DMS 273 treated with DMSO at 0.1 percent for 48 hours (cell line): ENCODE measurements around the gene OR52E8.

Experiments used
- DNase-seq: peaks from one replicate; lab custom pipeline; 2025; lab: John Stamatoyannopoulos, UW

Gene OR52E8

GRCh38 chr11:5857590-5857989, at the start of gene OR52E8:
TSS of gene OR52E8 (minus strand) at chr11:5857690. CDS start at chr11:5857690, 0 bp downstream.
- DNase-seq, result no peak

GRCh38 chr11:5899534-5899933, 42.0 kb upstream of the OR52E8 start:
- no peak for DNase-seq

GRCh38 chr11:5892908-5893307, 35.4 kb upstream of the OR52E8 start, which contains the start of gene OR52E5:
TSS of gene OR52E5 (plus strand) at chr11:5893208. CDS start at chr11:5900777, 7,569 bp downstream.
- no peak for DNase-seq

- DNase-seq, result no peak
Measured at GRCh38 chr11:5891216-5891800, 33.8 kb upstream of the OR52E8 start.

- DNase-seq, result no peak
Measured at GRCh38 chr11:5887661-5888060, 30.2 kb upstream of the OR52E8 start.

- no peak for DNase-seq
Measured at GRCh38 chr11:5887172-5887571, 29.7 kb upstream of the OR52E8 start.

GRCh38 chr11:5881756-5882155, 24.3 kb upstream of the OR52E8 start:
- DNase-seq, result no peak

- DNase-seq, result no peak
Measured at GRCh38 chr11:5880329-5880728, 22.8 kb upstream of the OR52E8 start, which contains the start of gene OR52E4. TSS of gene OR52E4 (plus strand) at chr11:5880629. CDS start at chr11:5884293, 3,664 bp downstream.

- DNase-seq, result no peak
Measured at GRCh38 chr11:5878564-5878963, 21.1 kb upstream of the OR52E8 start.

GRCh38 chr11:5865826-5866225, 8.3 kb upstream of the OR52E8 start:
- DNase-seq, result no peak

GRCh38 chr11:5851002-5851401, 6.5 kb downstream of the OR52E8 start:
- DNase-seq, result no peak

- no peak for DNase-seq
Measured at GRCh38 chr11:5847711-5848110, 9.8 kb downstream of the OR52E8 start.

- DNase-seq, result no peak
Measured at GRCh38 chr11:5846701-5847100, 10.8 kb downstream of the OR52E8 start.

GRCh38 chr11:5841797-5842196, 15.7 kb downstream of the OR52E8 start, which contains the start of gene OR52E6:
TSS of gene OR52E6 (minus strand) at chr11:5841897. CDS start at chr11:5841897, 0 bp downstream.
- no peak for DNase-seq

- DNase-seq, result no peak
Measured at GRCh38 chr11:5837695-5838094, 19.8 kb downstream of the OR52E8 start.

- no peak for DNase-seq
Measured at GRCh38 chr11:5833446-5833845, 24.0 kb downstream of the OR52E8 start.

GRCh38 chr11:5831196-5831829, 26.2 kb downstream of the OR52E8 start:
- no peak for DNase-seq

- DNase-seq, result no peak
Measured at GRCh38 chr11:5818245-5818886, 39.1 kb downstream of the OR52E8 start.

GRCh38 chr11:5815534-5815933, 42.0 kb downstream of the OR52E8 start:
- no peak for DNase-seq

- no peak for DNase-seq
Measured at GRCh38 chr11:5809905-5810795, 47.3 kb downstream of the OR52E8 start.

GRCh38 chr11:5809122-5809519, 48.4 kb downstream of the OR52E8 start:
- DNase-seq, result no peak

- no peak for DNase-seq
Measured at GRCh38 chr11:5808500-5809121, 48.9 kb downstream of the OR52E8 start, which contains the start of gene OR52N2. TSS of gene OR52N2 (plus strand) at chr11:5808924. CDS start at chr11:5820336, 11,412 bp downstream.
